Limb (tissue), 2 donors: Measurements from ENCODE around the gene SPINT2.
"Not testable (repeated sequence)": the region's sequence is repeated elsewhere in the genome, so short reads cannot be mapped to it uniquely, and the experiment has no call there.

Source experiments
- DNase-seq, 2 donors: peaks; one replicate each; pipeline ENCODE4 v3.0.0-alpha.2; 2016; ENCODE audit errors: extremely low spot score in 2 of 2

SPINT2 gene

DNA sequence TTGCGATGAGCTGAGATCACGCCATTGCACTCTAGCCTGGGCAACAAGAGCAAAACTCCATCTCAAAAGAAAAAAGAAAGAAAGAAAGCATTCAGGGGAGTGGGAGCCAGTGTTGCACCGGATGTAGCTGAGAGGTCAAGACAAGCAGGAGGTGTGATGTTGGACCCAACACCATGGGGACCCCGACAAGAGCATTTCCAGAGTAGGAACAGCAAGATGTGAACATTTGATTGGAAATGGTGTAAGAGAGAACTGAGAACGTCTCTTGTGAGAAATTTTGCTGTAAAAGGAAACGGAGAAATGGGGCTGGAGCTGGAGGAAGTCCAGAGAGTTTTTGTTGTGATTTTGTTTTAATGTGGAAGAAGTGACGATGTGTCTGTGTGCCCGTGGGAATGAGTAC is 24.6 kb upstream of the SPINT2 start:
- no peak for DNase-seq

DNA sequence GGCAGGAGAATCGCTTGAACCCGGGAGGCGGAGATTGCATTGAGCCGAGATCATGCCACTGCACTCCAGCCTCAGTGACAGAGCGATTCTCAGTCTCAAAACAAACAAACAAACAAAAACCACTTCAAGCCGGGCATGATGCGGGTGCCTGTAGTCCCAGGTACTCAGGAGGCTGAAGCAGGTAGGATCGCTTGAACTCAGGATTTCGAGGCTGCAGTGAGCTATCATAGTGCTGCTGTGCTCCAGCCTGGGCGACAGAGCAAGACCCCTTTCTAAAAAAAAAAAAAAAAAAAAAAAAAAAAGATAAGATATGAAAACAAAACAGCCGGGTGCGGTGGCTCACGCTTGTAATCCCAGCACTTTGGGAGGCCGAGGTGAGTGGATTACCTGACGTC is 21.1 kb upstream of the SPINT2 start:
- DNase-seq: no peak

DNA sequence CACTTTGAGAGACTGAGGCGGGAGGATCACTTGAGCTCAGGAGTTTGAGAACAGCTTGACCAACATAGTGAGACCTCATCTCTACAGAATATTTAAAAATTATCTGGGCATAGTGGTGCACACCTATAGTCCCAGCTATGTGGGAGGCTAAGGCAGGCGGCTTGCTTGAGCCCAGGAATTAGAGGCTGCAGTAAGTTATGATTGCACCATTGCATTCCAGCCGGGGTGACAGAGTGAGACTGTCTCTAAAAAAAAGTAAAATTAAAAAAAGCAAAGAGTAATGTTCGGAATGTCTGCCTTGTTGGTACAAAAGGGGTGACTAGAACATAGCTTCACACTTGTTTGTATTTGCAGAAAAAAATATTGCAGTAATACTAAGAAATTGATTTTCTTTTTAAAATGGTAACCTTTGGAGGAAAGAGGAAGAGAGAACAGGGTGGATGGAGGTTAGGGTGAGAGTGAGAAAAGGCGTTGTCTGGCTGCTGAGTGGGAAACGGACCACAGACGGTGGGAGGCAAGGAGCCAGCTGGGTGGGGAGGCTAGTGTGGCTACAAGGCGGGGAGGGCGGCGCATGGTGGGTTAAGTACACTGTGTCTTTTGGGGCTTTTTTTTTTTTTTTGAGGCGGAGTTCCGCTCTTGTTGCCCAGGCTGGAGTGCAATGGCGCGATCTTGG is 18.4 kb upstream of the SPINT2 start:
- DNase-seq: no peak

DNA sequence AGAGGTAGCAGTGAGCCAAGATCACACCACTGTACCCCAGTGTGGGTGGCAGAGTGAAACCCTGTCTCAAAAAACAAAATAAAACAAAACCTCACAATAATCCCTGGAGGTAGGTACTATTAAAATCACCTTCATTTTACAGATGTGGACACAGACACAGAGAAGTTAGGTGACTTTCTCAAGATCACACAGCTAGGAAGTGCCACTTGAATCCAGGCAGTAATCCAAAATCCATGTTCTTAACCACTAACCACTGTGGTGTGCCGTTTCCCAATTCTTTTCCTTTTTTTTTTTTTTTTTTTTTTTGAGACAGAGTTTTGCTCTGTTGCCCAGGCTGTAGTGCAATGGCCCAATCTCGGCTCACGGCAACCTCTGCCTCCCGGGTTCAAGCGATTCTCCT is 17.2 kb upstream of the SPINT2 start:
- DNase-seq: no peak

DNA sequence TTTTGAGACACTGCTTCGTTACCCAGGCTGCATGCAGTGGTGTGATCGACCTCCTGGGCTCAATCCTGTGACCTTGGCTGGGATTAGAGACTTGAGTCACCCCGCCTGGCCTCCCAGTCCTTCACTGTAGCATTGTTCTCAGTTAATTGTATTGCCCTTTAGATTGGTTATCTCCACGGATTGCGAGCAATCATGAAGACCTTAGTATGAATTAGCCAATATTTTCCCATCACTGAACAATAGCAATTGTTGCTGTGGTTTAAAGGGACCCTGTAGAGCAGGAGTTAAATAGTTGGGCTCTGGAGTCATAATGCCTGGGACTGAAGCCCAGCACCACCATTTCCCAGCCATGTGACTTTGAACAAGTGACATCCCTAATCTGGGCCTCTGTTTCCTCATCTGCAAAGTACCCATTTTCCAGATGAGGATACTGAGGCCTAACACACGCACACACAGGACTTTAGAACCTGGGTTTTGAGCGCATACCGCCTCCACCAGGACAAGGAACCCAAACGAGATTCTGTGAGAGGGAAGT is 16.6 kb upstream of the SPINT2 start:
- DNase-seq: no peak

DNA sequence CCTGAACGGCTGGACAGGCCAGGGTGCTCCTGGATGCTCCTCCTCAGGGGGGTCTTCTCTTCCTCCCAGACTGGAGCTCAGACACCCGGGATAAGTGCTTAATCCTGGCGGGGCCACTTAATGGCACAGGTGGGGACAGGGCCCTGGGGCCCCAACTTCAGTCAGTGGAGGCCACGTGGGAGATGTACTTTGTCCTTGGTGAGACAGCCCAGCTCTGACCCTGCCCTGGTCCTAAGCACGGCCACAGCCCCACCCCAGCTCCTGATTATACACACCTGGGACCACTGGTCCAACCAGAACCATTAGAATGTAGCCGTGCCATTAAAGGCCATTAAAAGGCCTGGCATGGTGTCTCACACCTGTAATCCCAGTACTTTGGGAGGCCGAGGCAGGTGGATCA is 16.0 kb upstream of the SPINT2 start:
- no peak for DNase-seq

DNA sequence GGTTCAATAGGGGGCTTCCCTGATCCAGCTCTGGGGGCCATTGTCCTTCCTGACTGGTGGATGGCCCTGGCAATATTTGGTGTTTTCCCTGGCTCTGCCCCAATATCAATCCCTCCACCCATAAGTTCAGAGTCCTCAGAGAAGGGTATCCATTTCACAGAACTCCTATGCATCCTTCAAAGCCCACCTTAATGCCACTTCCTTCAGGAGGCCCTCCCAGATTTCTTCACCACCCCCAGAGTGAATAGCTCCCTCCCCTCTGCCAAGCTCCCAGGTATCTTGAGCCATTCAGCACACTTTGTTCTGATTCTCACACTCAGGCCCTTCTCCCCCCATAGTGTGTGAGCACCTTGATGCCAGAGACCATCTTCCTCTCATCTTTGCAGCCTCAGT is 13.9 kb upstream of the SPINT2 start:
- no peak for DNase-seq

DNA sequence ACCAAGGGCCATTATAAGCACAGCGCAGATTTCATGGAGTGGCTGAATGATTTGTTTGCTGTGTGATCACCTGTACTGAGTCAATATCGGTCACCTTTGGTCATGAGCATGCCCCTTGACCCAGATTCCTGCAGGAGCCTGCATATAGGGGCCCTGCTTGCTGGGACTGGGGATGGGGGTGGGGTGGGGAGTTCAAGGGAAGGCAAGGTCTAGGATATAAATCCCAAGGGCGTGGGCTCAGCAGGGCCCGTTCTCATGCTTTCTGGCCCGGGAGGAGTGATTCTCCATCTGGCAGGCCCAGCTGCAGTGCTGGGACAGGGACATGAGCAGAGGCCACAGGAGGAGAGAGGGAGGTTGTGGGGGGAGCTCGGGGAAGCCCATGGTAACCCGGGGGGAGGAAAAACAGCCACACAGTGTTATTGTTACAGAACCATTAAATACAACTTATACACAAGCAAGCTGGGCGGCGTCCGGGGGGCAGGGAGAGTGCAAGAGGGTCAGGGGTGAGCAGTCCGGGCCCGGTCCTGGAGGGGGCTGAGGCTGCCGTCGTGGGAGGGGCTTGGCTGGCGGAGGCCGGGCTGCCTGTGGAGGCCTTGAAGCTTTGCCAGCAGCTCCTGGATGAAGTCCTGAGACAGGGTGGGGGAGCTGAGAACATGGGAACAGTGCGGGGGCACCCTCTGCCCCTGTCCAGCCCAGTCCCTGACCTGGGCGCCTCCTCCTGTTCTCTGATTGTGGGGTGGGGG is 13.4 kb upstream of the SPINT2 start:
- DNase-seq: peak; percentile 54 to 82

DNA sequence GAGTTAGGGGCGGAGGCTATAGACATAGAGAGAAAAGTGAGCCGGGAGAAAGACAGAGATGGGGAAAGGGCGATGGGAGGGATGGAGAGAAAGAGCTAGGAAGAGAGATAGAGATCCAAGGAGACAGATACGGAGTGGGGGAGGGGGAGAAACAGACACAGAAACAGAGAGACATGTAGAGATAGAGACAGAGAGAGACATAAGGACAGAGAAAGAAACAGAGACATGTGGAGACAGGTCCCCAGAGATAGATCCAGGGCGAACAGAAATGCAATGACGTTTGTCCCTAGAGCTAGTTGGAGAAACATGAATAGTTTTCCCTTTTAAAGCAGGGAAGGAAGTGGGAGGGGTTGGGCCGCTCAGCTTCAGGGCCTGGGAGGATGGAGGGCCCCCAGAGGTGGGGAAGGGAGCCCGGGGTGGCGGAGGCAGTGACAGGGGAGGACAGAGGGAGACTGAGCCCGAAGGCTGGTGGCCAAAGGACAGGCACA is 12.8 kb upstream of the SPINT2 start:
- peak; percentile 54 to 62 for DNase-seq

DNA sequence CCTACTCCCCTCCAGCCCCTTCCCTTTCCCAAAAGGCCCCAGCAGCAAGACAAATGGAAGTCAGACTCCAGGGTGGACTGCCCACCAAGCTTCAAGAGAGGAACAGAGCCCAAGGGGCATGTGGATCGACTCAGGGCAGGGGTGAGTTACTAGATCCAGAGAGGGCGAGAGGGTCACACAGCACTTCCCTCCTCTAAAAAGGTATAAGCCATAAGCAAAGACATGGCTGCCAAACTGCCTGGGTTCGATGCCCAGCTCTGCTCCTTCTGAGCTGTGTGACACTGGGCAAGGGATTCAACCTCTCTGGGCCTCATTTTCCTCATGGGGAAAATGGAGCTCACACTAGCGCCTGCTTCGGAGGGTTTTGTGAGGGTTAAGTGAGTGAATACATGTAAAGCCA is 12.0 kb upstream of the SPINT2 start:
- DNase-seq: no peak

DNA sequence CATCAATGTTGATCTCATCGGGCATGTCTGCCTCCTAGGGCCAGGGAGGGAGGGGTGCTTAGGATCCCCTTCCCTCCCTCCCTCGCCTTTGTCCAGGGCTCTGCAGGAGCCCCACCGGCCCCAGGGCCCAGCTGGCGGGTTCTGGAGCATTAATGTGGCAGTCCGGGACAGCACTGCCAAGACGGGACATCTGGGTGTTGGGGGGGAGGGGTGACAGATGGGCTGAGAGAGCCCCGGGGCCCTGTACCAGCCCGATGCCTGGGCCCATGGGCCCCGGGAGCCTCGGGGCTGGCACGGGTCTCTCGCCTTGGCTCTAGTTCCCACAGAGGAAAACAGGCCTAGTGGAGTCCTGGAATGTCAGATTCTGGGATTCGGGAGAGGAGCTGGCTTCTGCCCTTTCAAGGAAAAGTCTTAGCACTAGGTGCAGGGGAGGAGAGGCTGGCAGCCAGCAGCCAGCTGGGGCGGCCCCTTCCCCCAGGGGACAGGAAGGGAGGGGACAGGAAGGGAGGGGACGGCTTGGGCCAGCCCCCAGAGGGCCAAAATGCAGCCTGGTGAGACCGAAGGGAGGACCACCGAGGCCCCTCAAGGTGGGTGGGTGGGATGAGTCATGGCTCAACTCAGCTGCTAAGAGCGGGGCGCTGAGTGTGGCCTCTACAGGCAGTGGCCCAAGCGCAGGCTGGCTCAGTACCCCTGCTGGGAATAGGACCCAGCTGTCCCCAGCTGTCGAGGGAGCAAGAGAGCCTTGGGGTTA is 11.3 kb upstream of the SPINT2 start:
- peak in 1 of 2 donors; percentile 68 for DNase-seq

DNA sequence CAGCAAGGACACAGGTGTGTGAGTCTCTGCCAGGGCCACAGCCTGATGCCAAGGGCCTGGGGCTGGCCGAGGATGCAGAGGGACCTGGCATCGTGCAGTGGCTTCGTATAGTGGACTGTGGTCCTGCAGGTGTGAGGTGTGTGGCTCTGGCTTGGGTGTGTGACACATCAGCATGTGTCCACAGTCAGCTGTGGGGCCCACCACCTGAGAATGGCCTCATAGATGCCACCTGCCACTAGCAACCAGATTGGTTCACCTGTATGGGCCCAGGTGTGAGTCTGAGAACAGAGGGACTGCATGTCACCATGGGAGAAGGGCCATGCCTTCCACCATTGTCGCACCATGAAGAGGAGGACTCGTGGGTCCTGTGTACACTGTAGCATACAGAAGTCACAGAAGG is 10.6 kb upstream of the SPINT2 start:
- DNase-seq: no peak

DNA sequence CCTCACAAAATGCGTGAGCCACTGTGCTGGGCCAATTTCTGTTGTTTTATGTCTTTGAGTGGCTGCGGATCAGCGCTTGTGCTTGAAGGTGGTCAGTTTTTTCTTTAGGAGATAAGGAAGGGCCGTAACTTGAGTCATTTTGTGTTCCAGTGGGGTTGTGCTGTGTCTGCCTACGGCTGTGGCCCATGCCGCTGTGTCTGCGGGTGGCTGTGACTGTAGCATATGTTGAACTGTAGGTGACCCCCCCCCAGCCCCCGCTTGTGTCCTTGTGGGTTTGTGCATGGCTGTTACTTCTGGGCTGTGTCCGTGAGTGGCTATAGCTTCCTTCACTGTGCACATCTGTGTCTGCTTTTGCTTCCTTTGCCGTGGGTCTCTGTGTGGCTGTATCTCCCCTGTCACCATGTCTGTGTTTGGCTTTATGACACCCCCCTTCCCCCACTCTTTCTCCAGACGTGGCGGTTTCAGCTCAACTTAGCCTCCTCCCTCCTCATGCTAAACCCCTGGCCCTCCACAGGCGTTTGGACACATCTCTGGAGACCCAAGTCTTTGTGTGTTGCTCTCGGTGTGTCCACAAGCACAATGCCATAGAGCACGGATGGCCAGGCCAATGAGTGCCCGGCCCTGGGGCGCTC is 8.9 kb upstream of the SPINT2 start:
- peak in 1 of 2 donors; percentile 55 for DNase-seq

DNA sequence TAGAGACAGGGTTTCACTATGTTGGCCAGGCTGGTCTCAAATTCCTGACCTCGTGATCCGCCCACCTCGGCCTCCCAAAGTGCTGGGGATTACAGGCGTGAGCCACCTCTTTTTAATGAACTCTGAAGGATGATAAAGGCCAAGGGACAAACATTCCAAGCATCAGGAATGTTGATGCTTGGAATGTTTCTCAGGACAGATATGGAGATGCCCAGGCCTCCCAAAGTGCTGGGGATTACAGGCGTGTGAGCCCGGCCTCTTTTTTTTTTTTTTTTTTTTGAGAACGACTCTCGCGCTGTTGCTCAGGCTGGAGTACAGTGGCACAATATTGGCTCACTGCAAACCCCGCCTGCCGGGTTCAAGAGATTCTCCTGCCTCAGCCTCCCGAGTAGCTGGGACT is 2.4 kb upstream of the SPINT2 start:
- DNase-seq: not testable (repeated sequence)

DNA sequence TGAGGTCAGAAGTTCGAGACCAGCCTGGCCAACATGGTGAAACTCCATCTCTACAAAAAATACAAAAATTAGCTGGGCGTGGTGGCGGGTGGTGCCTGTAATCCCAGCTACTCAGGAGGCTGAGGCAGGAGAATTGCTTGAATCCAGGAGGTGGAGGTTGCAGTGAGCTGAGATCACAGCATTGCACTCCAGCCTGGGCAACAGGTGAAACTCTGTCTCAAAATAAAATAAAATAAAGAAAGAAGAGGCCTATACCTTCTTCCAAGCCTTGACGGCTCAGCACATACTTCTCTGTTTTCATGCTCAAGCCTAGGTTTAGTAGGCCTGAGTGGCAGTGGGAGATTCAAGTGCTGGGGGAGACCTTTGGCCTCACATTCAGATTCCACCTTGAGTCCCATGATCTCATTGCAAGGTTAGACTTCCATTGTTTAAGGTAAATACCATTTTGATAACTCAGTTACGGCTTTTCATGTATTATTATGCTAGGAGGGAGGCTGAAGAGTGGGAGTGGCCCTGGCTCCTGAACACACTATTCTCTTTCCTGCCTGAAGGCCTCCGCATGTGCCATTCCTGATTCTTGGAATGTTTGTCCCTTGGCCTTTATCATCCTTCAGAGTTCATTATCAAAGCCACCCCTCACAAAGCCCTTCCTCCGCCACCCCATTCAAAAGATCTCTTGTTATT is 1.6 kb upstream of the SPINT2 start:
- no peak for DNase-seq

DNA sequence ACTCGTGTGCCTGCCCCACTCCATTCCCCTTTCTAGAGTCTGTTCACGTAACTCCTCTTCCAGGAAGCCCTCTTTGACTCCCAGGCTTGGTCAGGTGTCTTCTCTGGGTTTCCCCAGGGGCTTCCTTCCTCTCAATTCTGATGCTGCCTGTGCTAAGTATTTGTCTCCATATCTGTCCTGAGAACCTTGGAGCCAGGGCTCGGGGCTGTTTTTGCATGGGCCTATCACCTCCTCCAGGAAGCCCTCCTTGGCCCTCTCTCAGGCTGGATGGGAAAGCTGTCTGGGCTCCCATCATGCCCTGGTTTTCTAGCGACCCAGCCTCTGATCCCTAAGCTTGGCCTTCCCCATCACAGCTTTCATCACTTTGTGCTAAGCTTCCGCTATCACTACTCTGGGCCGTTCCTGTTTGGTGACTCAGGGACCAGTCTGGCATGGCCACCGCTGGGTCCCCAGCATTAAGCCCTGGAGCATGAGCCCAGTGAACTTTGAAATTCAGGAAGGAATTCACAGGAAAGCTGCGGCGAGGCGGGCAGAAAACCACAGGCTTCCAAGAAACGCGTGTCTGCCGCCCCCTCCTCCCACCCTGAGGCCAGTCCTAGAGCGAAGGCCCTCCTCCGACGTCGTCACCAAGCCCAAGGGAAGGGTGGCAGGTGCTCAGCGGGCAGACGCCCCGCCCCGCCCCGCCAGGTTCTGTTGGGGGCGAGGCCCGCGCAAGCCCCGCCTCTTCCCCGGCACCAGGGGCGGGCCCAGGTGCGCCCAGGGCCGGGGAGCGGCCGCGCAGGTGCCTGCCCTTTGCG is 486 bp upstream of the SPINT2 start:
- peak in 1 of 2 donors; percentile 77 for DNase-seq

DNA sequence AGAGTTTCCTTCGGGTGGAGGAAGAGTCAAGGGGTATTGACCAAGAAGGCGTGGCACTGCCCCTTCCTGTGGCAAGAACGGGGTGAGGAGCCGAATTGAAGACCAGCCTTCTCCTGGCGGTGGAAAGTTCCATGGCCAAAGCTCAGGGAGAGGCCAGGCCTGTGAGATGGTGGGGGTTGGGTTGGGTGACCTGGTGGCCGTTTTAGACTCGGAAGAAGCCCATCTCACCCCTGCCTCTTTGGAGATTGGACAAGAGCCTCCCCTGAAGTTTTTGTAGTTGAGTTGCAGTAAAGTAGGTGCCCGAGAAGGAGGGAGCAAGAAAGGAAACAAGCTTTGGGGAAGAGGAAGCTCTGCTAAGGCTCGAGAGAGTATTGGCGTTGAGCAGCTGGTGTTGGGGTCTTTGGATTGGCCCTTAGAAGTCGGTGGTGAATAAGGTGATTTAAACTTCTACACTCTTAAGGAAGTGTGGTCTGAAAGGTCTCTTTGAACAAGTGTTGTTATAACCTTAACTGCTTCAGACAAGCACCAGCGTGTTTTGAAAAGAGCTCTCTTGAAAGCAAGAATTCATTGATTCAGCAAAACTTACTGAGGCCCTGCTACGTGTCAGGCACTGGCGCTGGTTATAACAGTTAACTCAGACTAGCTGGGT is 964 bp downstream of the SPINT2 start:
- no peak for DNase-seq

DNA sequence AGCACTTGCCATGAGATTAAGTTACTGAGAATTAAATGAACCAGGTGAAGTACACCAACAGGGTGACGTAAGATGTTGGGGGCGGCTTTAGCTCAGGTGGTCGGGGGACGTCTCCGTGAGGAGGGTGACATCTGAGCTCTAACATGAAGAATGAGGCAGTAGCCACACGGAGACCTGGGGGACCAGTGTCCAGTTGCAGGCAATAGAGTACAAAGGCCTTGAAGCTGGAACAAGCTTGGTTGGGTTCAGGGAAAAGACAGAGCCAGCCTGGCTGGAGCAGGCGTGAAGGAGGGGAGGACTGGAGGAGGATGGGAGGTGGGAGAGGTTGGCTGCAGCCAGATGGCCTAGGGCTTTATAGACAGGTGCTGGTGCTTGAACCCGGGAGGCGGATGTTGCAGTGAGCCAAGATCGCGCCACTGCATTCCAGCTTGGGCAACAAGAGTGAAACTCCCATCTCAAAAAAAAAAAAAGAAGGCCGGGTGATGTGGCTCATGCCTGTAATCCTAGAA is 1.6 kb downstream of the SPINT2 start:
- DNase-seq: no peak

DNA sequence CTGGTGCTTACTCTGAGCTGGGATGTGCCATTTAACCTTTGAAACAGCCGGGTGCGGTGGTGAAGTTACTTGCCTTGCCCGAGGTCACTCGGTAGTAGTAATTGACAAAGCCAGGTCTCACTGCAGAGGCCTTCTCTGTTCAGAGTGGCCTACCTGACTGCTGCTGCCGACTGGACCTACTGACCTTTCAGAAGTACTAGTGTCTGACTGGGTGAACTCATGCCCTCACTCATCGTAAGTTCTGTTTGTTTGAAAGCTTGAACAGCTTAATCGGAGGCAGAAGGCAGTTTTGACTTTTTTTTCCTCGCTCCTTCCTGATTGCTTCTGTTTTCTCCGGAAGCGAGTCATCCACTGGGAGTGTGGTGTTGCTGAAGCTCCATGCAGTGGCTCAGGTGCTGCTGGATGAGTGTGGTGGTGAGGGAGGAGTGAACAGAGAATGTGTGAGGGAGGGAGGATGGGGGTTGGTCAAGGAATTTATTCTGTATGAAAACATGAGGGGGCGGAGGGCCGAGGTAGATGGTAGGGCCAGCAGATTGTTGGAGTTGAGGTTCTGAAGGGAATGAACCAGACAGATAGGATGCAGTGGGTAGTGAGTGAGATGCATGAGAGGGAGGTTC is 2.7 kb downstream of the SPINT2 start:
- no peak for DNase-seq
